ENCODE data around the gene EFCAB6.

EFCAB6 gene

DNA sequence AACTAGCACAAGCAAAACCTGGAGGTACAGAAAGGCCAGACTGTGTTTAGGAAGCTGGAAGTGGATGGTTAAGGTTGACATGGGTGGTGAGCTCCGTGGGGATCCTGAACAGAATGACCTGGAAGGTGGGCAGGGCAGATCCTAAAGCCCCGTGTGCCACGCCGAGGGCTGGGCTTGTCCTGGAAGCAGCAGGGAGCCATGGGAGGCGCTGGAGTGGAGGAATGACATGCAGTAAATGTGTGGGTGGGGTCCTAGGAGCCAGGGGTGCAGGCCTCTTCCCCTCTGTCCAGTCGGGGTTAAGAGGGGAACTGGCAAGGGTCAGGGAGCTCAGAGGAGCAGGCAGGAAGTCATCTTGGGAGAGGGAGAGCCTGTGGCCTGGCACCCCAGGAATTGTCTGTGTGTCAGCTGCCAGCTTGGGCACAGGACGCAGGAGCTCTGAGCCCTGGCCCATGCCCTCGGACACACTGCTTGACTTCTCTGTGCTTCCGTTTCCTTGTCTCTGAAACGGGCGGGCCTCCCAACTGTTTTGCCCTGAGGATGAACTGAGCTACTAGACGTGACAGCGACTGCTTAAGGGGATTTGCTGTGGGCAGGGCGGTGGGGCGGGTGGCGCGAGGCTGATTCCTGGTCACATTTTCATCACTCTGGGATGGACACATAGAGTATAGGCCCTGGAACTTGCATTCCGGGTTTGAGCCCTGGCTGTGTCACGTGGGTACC, 324.6 kb downstream of the EFCAB6 start:
- no peak for TF ChIP-seq JUND (IDR thresholded peaks at IDR 0.05; ENCODE audit: low read depth)
- DNase-seq (ENCODE audit: low read depth in 1 of 2, low spot score in 1 of 2) = no peak
- in situ Hi-C loops (cut with HindIII; ENCODE audit: low pct_unique_long_range_greater_than_20kb, low sequenced_read_pairs) = no loop called here

DNA sequence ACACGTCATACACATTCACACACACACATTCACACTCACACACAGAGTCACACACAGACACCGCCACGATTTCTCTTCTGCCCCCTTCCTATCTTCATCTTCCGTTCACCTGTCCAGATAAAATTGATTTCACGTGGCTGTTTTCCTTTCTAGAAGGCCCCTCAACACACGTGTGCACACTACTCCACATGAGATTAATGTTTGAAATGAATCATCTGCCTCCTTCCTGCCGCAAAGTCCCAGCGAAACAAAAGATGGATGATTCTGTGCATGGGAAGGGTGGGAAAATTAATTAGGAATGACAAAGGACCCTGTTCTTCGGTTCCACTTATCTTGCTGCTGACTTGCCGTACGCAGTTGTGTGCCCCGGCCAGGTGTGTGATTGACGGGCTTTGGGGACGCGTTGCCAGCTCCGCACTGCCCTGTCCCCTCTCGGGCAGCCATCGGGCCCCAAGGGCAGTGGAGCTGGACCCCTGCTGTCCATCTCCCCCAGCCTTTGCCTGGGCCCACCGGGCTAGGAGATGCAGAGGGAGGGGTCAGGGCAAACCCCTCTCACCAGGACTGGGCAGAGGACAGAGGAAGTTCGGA, 326.5 kb downstream of the EFCAB6 start:
- no peak for DNase-seq (ENCODE audit: low read depth in 1 of 2, low spot score in 1 of 2)
- in situ Hi-C loops (cut with HindIII; ENCODE audit: low pct_unique_long_range_greater_than_20kb, low sequenced_read_pairs) = no loop called here
- no peak for TF ChIP-seq JUND (IDR thresholded peaks at IDR 0.05; ENCODE audit: low read depth)

DNA sequence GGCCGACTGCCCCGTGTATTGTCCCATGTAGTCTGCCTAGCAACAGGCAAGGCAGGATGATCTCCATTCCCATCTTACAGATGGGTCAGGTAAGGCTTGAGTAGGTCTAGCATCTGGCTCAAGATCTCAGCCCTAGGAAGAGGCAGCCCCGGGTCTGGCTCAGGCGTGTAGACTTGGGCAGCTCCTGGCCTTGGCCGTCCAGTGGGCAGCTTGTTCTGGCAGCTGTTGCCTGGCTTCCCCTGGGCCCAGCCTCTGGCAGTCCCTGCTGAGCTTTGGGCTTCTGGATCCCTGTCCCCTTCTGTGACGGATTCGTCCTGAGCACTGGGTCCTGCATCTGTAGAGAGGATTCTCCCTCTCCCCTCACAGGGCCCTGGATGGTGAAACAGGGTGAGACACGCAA, 327.9 kb downstream of the EFCAB6 start:
- DNase-seq (ENCODE audit: low read depth in 1 of 2, low spot score in 1 of 2) = no peak
- no peak for TF ChIP-seq JUND (IDR thresholded peaks at IDR 0.05; ENCODE audit: low read depth)
- in situ Hi-C loops (cut with HindIII; ENCODE audit: low pct_unique_long_range_greater_than_20kb, low sequenced_read_pairs) = no loop called here

DNA sequence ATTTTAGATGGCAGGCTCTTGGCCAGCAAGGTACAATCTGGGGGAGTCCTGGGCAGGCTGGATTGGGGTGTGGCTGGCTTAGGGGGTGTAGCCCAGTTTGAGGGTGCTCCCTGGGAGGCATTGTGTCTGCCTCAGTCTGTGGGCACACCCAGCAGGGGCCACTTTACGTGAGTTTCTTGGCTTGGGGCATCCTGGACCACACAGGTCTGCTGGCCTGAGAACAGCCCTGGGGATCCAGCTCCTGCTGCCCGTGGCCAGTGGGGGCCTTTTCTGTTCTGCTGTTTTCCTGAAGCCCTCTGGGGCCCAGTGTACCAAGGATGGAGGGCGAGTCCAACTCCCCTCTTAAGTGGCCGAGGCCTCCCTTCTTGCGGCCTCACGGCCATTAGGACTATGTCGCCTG, 328.4 kb downstream of the EFCAB6 start:
- DNase-seq (ENCODE audit: low read depth in 1 of 2, low spot score in 1 of 2) = no peak
- no peak for TF ChIP-seq JUND (IDR thresholded peaks at IDR 0.05; ENCODE audit: low read depth)
- in situ Hi-C loops (cut with HindIII; ENCODE audit: low pct_unique_long_range_greater_than_20kb, low sequenced_read_pairs) = no loop called here

GRCh38 chr22:43483266-43483665, 328.8 kb downstream of the EFCAB6 start:
- TF ChIP-seq JUND (IDR thresholded peaks at IDR 0.05; ENCODE audit: low read depth) = no peak
- in situ Hi-C loops (cut with HindIII; ENCODE audit: low pct_unique_long_range_greater_than_20kb, low sequenced_read_pairs) = no loop called here
- no peak for DNase-seq (ENCODE audit: low read depth in 1 of 2, low spot score in 1 of 2)

DNA sequence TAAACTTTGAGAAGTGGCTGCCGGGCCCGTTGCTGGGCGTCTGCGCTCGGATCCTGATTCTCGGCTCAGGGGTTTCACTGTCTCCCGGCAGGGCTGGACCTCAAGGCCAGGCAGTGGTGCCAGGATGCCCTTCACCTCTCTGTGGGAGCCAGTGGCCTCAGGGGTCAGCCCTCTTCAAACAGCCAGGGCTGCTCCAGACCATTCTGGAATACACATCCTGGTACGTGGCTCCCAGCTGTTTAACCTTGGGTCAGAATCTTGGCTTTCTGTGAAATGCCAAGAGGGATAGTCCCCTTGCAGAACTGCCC, 329.8 kb downstream of the EFCAB6 start:
- no peak for DNase-seq (ENCODE audit: low read depth in 1 of 2, low spot score in 1 of 2)
- no peak for TF ChIP-seq JUND (IDR thresholded peaks at IDR 0.05; ENCODE audit: low read depth)
- in situ Hi-C loops (cut with HindIII; ENCODE audit: low pct_unique_long_range_greater_than_20kb, low sequenced_read_pairs) = no loop called here

DNA sequence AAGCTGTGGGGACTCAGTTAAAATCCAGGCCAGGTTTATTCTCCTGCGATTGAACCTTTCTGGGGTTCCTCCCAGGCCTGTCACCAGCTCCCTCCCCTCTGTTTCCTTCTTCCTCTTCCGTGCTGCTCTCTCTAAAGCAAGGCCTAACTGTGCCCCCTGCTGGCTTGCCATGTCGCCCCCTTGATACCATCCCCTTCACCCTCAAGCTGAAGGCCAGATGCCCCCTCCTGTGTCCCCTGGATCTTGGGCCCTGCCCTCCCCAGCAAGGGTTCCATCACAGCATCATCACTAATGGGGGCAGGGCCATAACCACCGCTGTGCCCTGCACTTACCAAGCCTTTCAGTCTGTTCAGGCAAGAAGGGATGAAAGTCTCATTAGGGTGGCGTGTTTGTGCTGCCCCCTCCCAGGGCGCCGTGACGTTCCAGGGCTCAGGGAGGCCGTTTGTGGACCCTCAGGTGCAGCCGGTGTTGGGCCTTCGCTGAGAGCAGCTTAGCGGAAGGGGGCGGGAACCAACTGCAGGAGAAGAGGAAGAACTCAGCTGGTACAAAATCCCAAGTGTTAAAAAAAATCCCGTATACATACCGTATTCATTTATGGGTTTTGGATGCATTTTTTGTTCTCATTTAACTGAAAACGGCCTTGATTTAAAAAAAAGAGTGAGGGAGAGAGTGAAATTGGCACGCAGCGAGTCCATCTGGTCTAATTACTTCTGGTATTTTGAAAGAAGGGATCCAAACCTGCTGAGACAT, 330.4 kb downstream of the EFCAB6 start:
- no peak for DNase-seq (ENCODE audit: low read depth in 1 of 2, low spot score in 1 of 2)
- no peak for TF ChIP-seq JUND (IDR thresholded peaks at IDR 0.05; ENCODE audit: low read depth)
- in situ Hi-C loops (cut with HindIII; ENCODE audit: low pct_unique_long_range_greater_than_20kb, low sequenced_read_pairs) = no loop called here

- no peak for DNase-seq (ENCODE audit: low read depth in 1 of 2, low spot score in 1 of 2)
- TF ChIP-seq JUND (IDR thresholded peaks at IDR 0.05; ENCODE audit: low read depth) = no peak
- in situ Hi-C loops (cut with HindIII; ENCODE audit: low pct_unique_long_range_greater_than_20kb, low sequenced_read_pairs) = no loop called here
Observed at GRCh38 chr22:43479962-43480361, 332.1 kb downstream of the EFCAB6 start.

DNA sequence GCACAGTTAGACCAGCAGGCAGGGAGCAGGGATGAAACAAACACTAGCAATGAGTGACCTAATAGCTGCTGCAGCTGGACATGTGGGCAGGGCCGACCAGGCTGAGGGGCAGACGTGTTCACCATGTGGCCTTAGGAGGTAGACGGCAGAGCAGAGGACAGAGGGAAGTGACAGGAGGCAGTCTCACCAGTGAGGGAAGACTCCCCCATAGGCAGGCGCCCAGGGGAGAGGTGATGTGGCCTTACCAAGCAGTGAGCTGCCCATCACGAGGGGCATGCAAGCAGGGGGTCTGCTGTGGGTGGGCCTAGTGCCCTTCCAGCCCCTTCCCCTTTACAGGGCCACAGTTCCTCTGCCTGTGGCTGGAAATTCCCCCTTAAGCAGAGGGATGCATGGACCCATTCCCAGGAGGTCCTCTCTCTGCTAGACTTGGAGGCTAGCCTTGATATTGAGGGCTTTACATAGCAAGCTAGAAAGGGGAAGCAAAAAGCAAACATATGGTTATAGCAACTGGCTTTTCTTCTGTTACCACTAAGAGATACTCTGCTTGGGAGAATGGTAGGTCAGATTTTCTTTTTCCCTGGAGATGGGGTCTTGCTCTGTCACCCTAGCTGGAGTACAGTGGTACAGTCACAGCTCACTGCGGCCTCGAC, 332.7 kb downstream of the EFCAB6 start:
- in situ Hi-C loops (cut with HindIII; ENCODE audit: low pct_unique_long_range_greater_than_20kb, low sequenced_read_pairs) = no loop called here
- no peak for TF ChIP-seq JUND (IDR thresholded peaks at IDR 0.05; ENCODE audit: low read depth)
- no peak for DNase-seq (ENCODE audit: low read depth in 1 of 2, low spot score in 1 of 2)

Data from T47D (cell line).